Vagina (tissue), 2 donors: ENCODE measurements around the gene PHKA2. TPM values are rescaled to one million over a fixed set of nuclear protein-coding genes. Genes with fewer than 3 reads are reported as not detected.

Experiments
- DNase-seq, 2 donors: peaks; one replicate each; pipeline ENCODE4 v3.0.0-alpha.2; 2017; ENCODE audit errors: extremely low spot score in 2 of 2
- H3K27ac ChIP-seq: fragments of 200-600 bp; sonication (generic); one replicate; pipeline ENCODE4 v1.5.1; 2019
- H3K27me3 ChIP-seq: fragments of 200-600 bp; sonication (generic); one replicate; pipeline ENCODE4 v1.5.1; 2019
- H3K36me3 ChIP-seq, 2 donors: fragments of 200-600 bp; sonication (generic); one replicate each; pipeline ENCODE4 v1.5.1; 2017 to 2019
- H3K4me1 ChIP-seq: fragments of 200-600 bp; sonication (generic); one replicate; pipeline ENCODE4 v1.5.1; 2019
- H3K4me3 ChIP-seq, 2 donors: fragments of 200-600 bp; sonication (generic); 1 replicate in 1 of 2; 2 replicates in 1 of 2; pipeline ENCODE4 v1.5.1; 2016 to 2019
- H3K9me3 ChIP-seq: fragments of 200-600 bp; sonication (generic); one replicate; pipeline ENCODE4 v1.5.1; 2019
- POLR2A ChIP-seq, 2 donors: fragments of 450-650 bp; IDR thresholded peaks; one replicate each; pipeline ENCODE4 v1.6.1; 2017; ENCODE audit warnings: antibody characterized with exemption in 2 of 2, mild to moderate bottlenecking in 2 of 2, moderate library complexity in 2 of 2
- POLR2AphosphoS5 ChIP-seq, 2 donors: sonication (generic); formaldehyde crosslinking; IDR thresholded peaks; one replicate each; pipeline ENCODE4 v1.9.0; 2017; ENCODE audit warnings: antibody characterized with exemption in 2 of 2, mild to moderate bottlenecking in 2 of 2, low read depth in 1 of 2; ENCODE audit not compliant: insufficient read depth in 1 of 2
- intact Hi-C: fragments of 100-400 bp; cut with DNase I; formaldehyde crosslinking; loops from one replicate; pipeline ENCODE4 v1.15.1; 2023
- total RNA-seq: library from RNA; depleted of rRNA; stranded (reverse); fragments of >200 nt; gene quantifications from one replicate; pipeline ENCODE4 v1.2.3, GENCODE V29; 2016
- TF ChIP-seq, protein P1 (sequence below), 3 experiments: fragments of 450-650 bp in 2 of 3; fragments of 200-600 bp in 1 of 3; sonication (generic) in 1 of 3; IDR thresholded peaks; one replicate each; pipeline ENCODE4 v1.5.1; 2017 to 2019; ENCODE audit warnings: antibody characterized with exemption in 3 of 3, mild to moderate bottlenecking in 2 of 3, moderate library complexity in 2 of 3

The PHKA2 gene
- total RNA-seq, 1 donor from 2014 or later = 29.5 TPM

DNA sequence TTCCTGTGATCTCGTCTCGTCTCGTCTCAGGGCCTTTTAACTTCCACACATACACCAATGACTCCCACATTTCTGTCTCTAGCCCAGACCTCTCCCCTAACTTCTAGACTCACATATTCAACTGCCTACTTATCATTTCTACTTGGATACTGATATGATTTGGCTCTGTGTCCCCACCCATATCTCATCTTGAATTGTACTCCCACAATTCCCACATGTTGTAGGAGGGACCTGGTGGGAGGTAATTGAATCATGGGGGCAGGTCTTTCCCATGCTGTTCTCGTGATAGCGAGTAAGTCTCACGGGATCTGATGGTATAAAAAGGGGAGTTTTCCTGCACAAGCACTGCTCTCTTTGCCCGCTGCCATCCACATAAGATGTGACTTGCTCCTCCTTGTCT is 8.9 kb downstream of the PHKA2 start:
- no peaks in the 10 kb centered on the region for H3K9me3 ChIP-seq
- no peak for DNase-seq
- no peak overlapping the region for H3K4me3 ChIP-seq
- H3K27me3 ChIP-seq = no peaks in the 10 kb centered on the region
- TF ChIP-seq, protein P1, sequence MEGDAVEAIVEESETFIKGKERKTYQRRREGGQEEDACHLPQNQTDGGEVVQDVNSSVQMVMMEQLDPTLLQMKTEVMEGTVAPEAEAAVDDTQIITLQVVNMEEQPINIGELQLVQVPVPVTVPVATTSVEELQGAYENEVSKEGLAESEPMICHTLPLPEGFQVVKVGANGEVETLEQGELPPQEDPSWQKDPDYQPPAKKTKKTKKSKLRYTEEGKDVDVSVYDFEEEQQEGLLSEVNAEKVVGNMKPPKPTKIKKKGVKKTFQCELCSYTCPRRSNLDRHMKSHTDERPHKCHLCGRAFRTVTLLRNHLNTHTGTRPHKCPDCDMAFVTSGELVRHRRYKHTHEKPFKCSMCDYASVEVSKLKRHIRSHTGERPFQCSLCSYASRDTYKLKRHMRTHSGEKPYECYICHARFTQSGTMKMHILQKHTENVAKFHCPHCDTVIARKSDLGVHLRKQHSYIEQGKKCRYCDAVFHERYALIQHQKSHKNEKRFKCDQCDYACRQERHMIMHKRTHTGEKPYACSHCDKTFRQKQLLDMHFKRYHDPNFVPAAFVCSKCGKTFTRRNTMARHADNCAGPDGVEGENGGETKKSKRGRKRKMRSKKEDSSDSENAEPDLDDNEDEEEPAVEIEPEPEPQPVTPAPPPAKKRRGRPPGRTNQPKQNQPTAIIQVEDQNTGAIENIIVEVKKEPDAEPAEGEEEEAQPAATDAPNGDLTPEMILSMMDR (IDR thresholded peaks at IDR 0.05) = no peak
- TF ChIP-seq POLR2A (IDR thresholded peaks at IDR 0.05) = no peak
- TF ChIP-seq POLR2AphosphoS5 (IDR thresholded peaks at IDR 0.05; ENCODE audit: insufficient read depth in 1 of 2, low read depth in 1 of 2) = no peak
- no peak overlapping the region for H3K27ac ChIP-seq
- intact Hi-C loops = no loop called here
- H3K4me1 ChIP-seq = no peaks in the 10 kb centered on the region
- H3K36me3 ChIP-seq = no peaks in the 10 kb centered on the region

DNA sequence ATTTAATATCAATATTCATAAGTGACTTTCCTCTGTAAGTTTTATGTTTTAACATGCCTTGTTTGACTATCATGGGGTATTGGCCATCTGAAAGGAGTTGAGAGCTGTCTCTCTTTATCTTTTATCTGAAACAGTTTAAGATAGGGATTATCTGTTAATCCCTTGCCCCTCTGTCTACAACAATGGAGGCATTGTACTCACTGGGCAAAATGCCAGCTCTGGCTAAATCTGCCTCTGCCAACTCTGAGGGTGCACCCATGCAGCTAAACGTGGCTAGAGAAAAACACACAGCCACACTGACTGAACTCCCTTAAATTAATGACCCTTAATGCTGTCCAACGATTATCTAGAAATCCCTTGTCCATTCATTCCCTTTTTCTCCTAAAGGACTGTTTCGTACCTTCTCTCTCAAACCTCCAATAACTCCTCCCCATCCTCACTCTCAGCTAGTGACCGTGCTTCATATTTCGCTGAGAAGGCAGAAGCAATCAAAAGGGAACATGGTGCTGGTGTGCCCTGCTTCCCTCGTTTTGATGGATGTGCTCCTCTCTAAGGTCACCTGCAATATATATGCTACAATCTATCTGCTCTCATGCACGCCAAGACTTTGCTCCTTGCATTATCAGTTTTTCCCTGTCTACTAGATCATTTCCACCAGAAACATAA is 10.3 kb downstream of the PHKA2 start:
- intact Hi-C loops = no loop called here
- no peak overlapping the region for H3K4me3 ChIP-seq
- TF ChIP-seq, protein P1 (IDR thresholded peaks at IDR 0.05) = no peak
- no peak for TF ChIP-seq POLR2AphosphoS5 (IDR thresholded peaks at IDR 0.05; ENCODE audit: insufficient read depth in 1 of 2, low read depth in 1 of 2)
- TF ChIP-seq POLR2A (IDR thresholded peaks at IDR 0.05) = no peak
- no peaks in the 10 kb centered on the region for H3K4me1 ChIP-seq
- no peak overlapping the region for H3K27ac ChIP-seq
- H3K27me3 ChIP-seq = no peaks in the 10 kb centered on the region
- H3K36me3 ChIP-seq = no peaks in the 10 kb centered on the region
- no peak for DNase-seq
- no peaks in the 10 kb centered on the region for H3K9me3 ChIP-seq

DNA sequence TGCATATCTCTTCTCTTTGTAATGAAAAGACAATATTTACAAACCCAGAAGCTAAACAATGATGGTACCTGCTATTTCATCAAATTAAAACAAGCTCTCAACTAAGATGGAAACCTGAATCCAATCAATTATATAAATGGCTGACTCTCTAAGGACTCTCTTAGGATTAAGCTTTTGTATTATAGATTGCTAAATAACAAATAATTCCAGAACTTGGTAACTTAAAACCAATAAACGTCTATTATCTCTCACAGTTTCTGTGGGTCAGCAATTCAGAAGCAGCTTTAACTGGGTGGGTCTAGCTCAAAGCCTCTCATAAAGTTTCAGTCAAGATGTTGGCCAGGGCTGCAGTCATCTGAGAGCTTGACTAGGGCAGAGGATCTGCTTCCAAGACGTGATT is 12.4 kb downstream of the PHKA2 start:
- intact Hi-C loops = no loop called here
- Histone ChIP-seq H3K36me3 (no peaks in the 10 kb centered on the region), H3K27me3 (no peaks in the 10 kb centered on the region), H3K9me3 (no peaks in the 10 kb centered on the region), H3K4me1 (no peaks in the 10 kb centered on the region), H3K4me3 (no peak overlapping the region), H3K27ac (no peak overlapping the region)
- no peak for TF ChIP-seq POLR2AphosphoS5 (IDR thresholded peaks at IDR 0.05; ENCODE audit: insufficient read depth in 1 of 2, low read depth in 1 of 2)
- TF ChIP-seq, protein P1 (IDR thresholded peaks at IDR 0.05) = no peak
- TF ChIP-seq POLR2A (IDR thresholded peaks at IDR 0.05) = no peak
- no peak for DNase-seq

DNA sequence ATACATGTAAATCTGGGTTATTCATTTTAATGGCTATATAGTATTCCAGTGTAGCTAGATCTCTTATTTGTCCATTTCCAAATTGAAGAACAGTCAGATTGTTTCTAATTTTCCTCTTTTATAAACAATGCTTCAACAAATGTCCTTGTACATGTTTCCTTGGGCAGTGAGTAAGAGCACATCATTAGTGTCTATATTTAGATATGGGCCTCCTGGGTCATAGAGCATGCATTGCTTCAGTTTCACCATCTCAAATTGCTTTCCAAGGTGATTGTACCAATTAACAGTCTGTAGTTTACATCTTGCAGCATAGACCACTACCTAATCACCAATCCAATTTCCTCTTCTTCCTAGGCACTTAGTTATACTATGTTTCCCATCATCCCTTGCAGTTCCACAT is 13.4 kb downstream of the PHKA2 start:
- Histone ChIP-seq H3K9me3 (no peaks in the 10 kb centered on the region), H3K4me1 (no peaks in the 10 kb centered on the region), H3K4me3 (no peak overlapping the region), H3K36me3 (no peaks in the 10 kb centered on the region), H3K27me3 (no peaks in the 10 kb centered on the region), H3K27ac (no peak overlapping the region)
- intact Hi-C loops = no loop called here
- TF ChIP-seq, protein P1 (IDR thresholded peaks at IDR 0.05) = no peak
- TF ChIP-seq POLR2AphosphoS5 (IDR thresholded peaks at IDR 0.05; ENCODE audit: insufficient read depth in 1 of 2, low read depth in 1 of 2) = no peak
- no peak for TF ChIP-seq POLR2A (IDR thresholded peaks at IDR 0.05)
- DNase-seq = no peak

DNA sequence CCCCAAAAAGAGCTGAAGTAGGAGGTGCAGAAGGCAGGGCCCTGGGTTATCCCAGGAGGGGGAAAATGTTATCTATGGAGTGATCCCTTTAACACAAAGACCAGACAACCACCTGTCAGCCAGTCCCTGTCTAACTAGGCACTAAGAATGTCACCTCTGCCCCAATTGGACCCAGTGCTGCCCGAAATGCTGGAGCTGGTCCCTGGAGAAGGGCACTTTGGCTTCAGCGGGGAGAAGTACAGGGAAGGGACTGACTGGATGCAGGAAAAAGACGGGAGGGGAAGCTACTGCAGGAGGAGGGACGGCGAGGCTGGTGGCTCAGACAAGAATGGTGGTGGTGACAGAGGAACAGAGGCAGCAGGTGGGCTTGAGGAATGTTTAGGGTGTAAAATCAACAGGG is 17.3 kb downstream of the PHKA2 start:
- no peak for DNase-seq
- no peaks in the 10 kb centered on the region for H3K27me3 ChIP-seq
- no peak overlapping the region for H3K27ac ChIP-seq
- no peaks in the 10 kb centered on the region for H3K36me3 ChIP-seq
- intact Hi-C loops = no loop called here
- no peaks in the 10 kb centered on the region for H3K9me3 ChIP-seq
- H3K4me3 ChIP-seq = no peak overlapping the region
- H3K4me1 ChIP-seq = no peaks in the 10 kb centered on the region
- TF ChIP-seq POLR2A (IDR thresholded peaks at IDR 0.05) (no peak), POLR2AphosphoS5 (IDR thresholded peaks at IDR 0.05; ENCODE audit: insufficient read depth in 1 of 2, low read depth in 1 of 2) (no peak)
- TF ChIP-seq, protein P1 (IDR thresholded peaks at IDR 0.05) = no peak
